Body of pancreas (tissue), 4 donors: ENCODE measurements around the gene RTL10.

Source experiments
- CTCF ChIP-seq, 7 experiments: fragments of 450-650 bp in 4 of 7; fragments of 200-600 bp in 3 of 7; sonication (generic) in 3 of 7; IDR thresholded peaks; one replicate each; pipeline ENCODE4 v1.5.1; 2016 to 2019; ENCODE audit warnings: antibody characterized with exemption in 7 of 7
- POLR2A ChIP-seq, 3 donors: fragments of 450-650 bp; IDR thresholded peaks; one replicate each; pipeline ENCODE4 v1.6.1; 2016; ENCODE audit warnings: antibody characterized with exemption in 3 of 3, mild to moderate bottlenecking in 2 of 3

- TF ChIP-seq POLR2A (IDR thresholded peaks at IDR 0.05) (no peak), CTCF (IDR thresholded peaks at IDR 0.05) (no peak)
Measured at GRCh38 chr22:19893363-19893762, 38.7 kb upstream of the RTL10 start.
